ENCODE data around the gene AKR1C2. TPM values are rescaled to one million over a fixed set of nuclear protein-coding genes. Genes with fewer than 3 reads are reported as not detected.

AKR1C2 gene
- total RNA-seq, 1 experiment from 2014 or later: 0.25 TPM

GRCh38 chr10:4981722-4982471, 21.8 kb downstream of the AKR1C2 start:
- Histone ChIP-seq H3K4me3 (replicated peaks in 1 of 2; ENCODE audit: low read depth in 1 of 2, low read length in 2 of 2) (no peak overlapping the region), H3K9me3 (ENCODE audit: control insufficient read depth in 1 of 2, insufficient read depth in 1 of 2, low read depth in 1 of 2, low read length in 2 of 2) (no peaks in the 10 kb centered on the region), H3K79me2 (ENCODE audit: insufficient read depth, low read length) (no peaks in the 10 kb centered on the region), H2AFZ (ENCODE audit: low read depth, low read length, poor library complexity, severe bottlenecking) (no peak overlapping the region), H3K36me3 (ENCODE audit: control insufficient read depth in 1 of 2, insufficient read depth in 2 of 2, low read length in 2 of 2) (no peaks in the 10 kb centered on the region), H3K27ac (ENCODE audit: low read depth, low read length) (no peak overlapping the region), H3K9me2 (ENCODE audit: insufficient read depth) (no peaks in the 10 kb centered on the region), H3K27me3 (ENCODE audit: insufficient read depth, low read length) (no peaks in the 10 kb centered on the region), H3K4me2 (ENCODE audit: low read length) (0 out of 2 replicates have a peak overlapping the region, but pooled peaks have one; percentile 12), H3K9ac (ENCODE audit: low read length) (no peak overlapping the region), H4K20me1 (ENCODE audit: insufficient read depth) (no peaks in the 10 kb centered on the region), H3K4me1 (ENCODE audit: control insufficient read depth in 1 of 2, insufficient read depth in 2 of 2, low read length in 2 of 2) (peaks cover 6 to 7% of the 10 kb centered on the region in 2 experiments; a peak in 2 of 4 replicates)
- ATAC-seq (peak; percentile 80), DNase-seq (ENCODE audit: low read depth, low spot score) (peak; percentile 26)
- no TSS peak for BruUV-seq (replicated peaks)
- intact Hi-C loops (cut with micrococcal nuclease): loop anchor here (1.0 kb wide), 1 partner anchor 133 kb away; no protein-coding TSS in a partner anchor
- ChIA-PET CTCF (interaction anchor here (1.0 to 2.8 kb wide), 2 partner anchors 132 to 166 kb away, joined by 3 to 14 read pairs; no protein-coding TSS in a partner anchor), POLR2A (no interaction called here), RAD21 (ENCODE audit: low non-redundant PET in 1 of 2, low total read pairs in 2 of 2, uncharacterized antibody in 2 of 2, unreplicated experiment in 2 of 2) (no interaction called here)
- TF ChIP-seq ATF3 (IDR thresholded peaks at IDR 0.05) (no peak), RAD21 (IDR thresholded peaks at IDR 0.05; ENCODE audit: low read depth) (peak; percentile 47; the same call in 1 of the 2 replicates), YY1 (IDR thresholded peaks at IDR 0.05; ENCODE audit: extremely low read depth, insufficient replicate concordance, low read depth, low read length) (no peak), ELF1 (IDR thresholded peaks at IDR 0.05; ENCODE audit: borderline replicate concordance, low read depth) (no peak), SIN3A (IDR thresholded peaks at IDR 0.05; ENCODE audit: low read depth) (no peak), EZH2 (IDR thresholded peaks at IDR 0.05) (no peak), CTCF (IDR thresholded peaks at IDR 0.05 in 2 of 3, conservative IDR thresholded peaks at IDR 0.05 in 1 of 3; ENCODE audit: borderline replicate concordance in 1 of 3, insufficient read depth in 1 of 3, low read depth in 2 of 3, low read length in 2 of 3) (peak; percentile 52 to 67 (median 57); a peak in 5 of 6 replicates)

Data from HCT116 (cell line).